ENCODE data around the gene ZNF768.
"Not testable (repeated sequence)": the region's sequence is repeated elsewhere in the genome, so short reads cannot be mapped to it uniquely, and the experiment has no call there.

Gene ZNF768

GRCh38 chr16:30532285-30533145 is 6.1 kb upstream of the ZNF768 start:
- no peak for DNase-seq

- DNase-seq: no peak
These were observed 4.0 kb upstream of the ZNF768 start for GRCh38 chr16:30530163-30531037.

- no peak for DNase-seq
These were observed 2.6 kb upstream of the ZNF768 start for GRCh38 chr16:30528799-30529457.

- DNase-seq: no peak
These were observed 1.3 kb upstream of the ZNF768 start for GRCh38 chr16:30527635-30528178.

- DNase-seq: peak; percentile 98
These were observed 663 bp upstream of the ZNF768 start for GRCh38 chr16:30526823-30527634.

GRCh38 chr16:30525844-30526136 is 576 bp downstream of the ZNF768 start:
- no peak for DNase-seq

- DNase-seq: no peak
These were observed 1.5 kb downstream of the ZNF768 start for GRCh38 chr16:30524575-30525568.

GRCh38 chr16:30523768-30524574 is 2.4 kb downstream of the ZNF768 start:
- DNase-seq: no peak

GRCh38 chr16:30522702-30523463 is 3.5 kb downstream of the ZNF768 start:
- not testable (repeated sequence) for DNase-seq

- no peak for DNase-seq
These were observed 4.3 kb downstream of the ZNF768 start for GRCh38 chr16:30521873-30522641.

- DNase-seq: no peak
These were observed 4.9 kb downstream of the ZNF768 start for GRCh38 chr16:30521476-30521872.

GRCh38 chr16:30519120-30520049 is 7.0 kb downstream of the ZNF768 start:
- DNase-seq: no peak

- no peak for DNase-seq
These were observed 7.8 kb downstream of the ZNF768 start for GRCh38 chr16:30518552-30518951.

- DNase-seq: no peak
These were observed 11.1 kb downstream of the ZNF768 start for GRCh38 chr16:30515275-30515674.

GRCh38 chr16:30511509-30511908 is 14.9 kb downstream of the ZNF768 start:
- DNase-seq: no peak

GRCh38 chr16:30510376-30510938 is 15.9 kb downstream of the ZNF768 start:
- DNase-seq: no peak
